ENCODE data around the gene PRODH.
"Not testable (repeated sequence)": the region's sequence is repeated elsewhere in the genome, so short reads cannot be mapped to it uniquely, and the experiment has no call there.

DNA sequence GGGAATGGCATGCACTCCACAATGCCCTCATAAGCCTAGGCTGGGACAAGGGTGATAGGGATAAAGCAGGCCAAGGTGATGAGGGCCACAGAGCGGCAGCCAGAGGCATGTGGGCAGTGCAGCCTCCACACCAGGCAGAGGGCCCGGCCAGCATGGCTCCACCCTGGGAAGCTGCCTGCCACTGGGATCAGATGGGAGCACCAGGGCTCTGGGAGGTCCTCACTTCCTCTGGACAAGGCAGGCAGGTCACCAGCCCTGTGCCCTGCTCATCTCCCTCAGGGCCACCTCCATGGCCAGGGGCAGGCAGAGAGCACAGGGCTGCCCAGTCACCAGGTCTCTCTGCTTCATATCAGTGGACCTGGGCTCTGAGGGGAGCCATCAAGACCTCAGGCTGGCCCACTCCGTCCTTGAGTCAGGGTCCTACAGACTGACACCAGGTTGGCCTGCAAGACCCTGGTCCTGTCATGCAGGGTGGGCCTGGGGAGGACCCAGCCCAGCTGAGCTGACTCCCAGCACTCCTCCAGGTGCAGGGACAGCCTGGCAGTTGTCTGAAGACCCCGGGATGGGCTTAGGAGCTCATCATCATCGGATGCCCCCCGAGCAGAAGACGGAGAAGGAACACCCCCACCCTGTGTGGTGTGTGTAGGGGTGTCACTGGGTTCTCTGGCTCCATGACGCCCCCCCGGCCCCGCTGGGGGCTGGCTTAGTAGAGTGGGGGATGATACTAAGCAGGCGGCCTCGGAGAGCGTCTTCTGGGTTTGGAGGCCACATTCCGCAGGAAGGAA lies 33.3 kb upstream of the PRODH start:
- TF ChIP-seq EZH2 (IDR thresholded peaks at IDR 0.05; ENCODE audit: low read depth, unreplicated experiment); POLR2AphosphoS5 (IDR thresholded peaks at IDR 0.05; ENCODE audit: low read depth); CREB1 (CRISPR knock-in tag; IDR thresholded peaks at IDR 0.05; ENCODE audit: low read depth); JUNB (IDR thresholded peaks at IDR 0.05; ENCODE audit: unreplicated experiment); EZH2phosphoT487 (IDR thresholded peaks at IDR 0.05; ENCODE audit: unreplicated experiment); REST (IDR thresholded peaks at IDR 0.05; ENCODE audit: unreplicated experiment); ZNF462 (CRISPR knock-in tag; IDR thresholded peaks at IDR 0.05); ZNF331 (CRISPR knock-in tag; IDR thresholded peaks at IDR 0.05; ENCODE audit: low read depth): not testable (repeated sequence)
- TF ChIP-seq, protein P1, sequence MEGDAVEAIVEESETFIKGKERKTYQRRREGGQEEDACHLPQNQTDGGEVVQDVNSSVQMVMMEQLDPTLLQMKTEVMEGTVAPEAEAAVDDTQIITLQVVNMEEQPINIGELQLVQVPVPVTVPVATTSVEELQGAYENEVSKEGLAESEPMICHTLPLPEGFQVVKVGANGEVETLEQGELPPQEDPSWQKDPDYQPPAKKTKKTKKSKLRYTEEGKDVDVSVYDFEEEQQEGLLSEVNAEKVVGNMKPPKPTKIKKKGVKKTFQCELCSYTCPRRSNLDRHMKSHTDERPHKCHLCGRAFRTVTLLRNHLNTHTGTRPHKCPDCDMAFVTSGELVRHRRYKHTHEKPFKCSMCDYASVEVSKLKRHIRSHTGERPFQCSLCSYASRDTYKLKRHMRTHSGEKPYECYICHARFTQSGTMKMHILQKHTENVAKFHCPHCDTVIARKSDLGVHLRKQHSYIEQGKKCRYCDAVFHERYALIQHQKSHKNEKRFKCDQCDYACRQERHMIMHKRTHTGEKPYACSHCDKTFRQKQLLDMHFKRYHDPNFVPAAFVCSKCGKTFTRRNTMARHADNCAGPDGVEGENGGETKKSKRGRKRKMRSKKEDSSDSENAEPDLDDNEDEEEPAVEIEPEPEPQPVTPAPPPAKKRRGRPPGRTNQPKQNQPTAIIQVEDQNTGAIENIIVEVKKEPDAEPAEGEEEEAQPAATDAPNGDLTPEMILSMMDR (conservative IDR thresholded peaks at IDR 0.05; ENCODE audit: low read depth in 2 of 2), result not testable (repeated sequence)
- TF ChIP-seq, protein P2, sequence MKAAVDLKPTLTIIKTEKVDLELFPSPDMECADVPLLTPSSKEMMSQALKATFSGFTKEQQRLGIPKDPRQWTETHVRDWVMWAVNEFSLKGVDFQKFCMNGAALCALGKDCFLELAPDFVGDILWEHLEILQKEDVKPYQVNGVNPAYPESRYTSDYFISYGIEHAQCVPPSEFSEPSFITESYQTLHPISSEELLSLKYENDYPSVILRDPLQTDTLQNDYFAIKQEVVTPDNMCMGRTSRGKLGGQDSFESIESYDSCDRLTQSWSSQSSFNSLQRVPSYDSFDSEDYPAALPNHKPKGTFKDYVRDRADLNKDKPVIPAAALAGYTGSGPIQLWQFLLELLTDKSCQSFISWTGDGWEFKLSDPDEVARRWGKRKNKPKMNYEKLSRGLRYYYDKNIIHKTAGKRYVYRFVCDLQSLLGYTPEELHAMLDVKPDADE (IDR thresholded peaks at IDR 0.05), result not testable (repeated sequence)

Data from GM23338 (cell line).